ENCODE data around the gene MGAT4A.
"Not testable (repeated sequence)": the region's sequence is repeated elsewhere in the genome, so short reads cannot be mapped to it uniquely, and the experiment has no call there.

The MGAT4A gene

GRCh38 chr2:98637401-98638147 is 93.4 kb downstream of the MGAT4A start:
- no peak for DNase-seq
- in situ Hi-C loops (cut with MboI; ENCODE audit: low pct_unique_long_range_greater_than_20kb, low sequenced_read_pairs), result loop anchor here (25.0 kb wide), 2 partner anchors 200 to 425 kb away; no protein-coding TSS in a partner anchor

DNA sequence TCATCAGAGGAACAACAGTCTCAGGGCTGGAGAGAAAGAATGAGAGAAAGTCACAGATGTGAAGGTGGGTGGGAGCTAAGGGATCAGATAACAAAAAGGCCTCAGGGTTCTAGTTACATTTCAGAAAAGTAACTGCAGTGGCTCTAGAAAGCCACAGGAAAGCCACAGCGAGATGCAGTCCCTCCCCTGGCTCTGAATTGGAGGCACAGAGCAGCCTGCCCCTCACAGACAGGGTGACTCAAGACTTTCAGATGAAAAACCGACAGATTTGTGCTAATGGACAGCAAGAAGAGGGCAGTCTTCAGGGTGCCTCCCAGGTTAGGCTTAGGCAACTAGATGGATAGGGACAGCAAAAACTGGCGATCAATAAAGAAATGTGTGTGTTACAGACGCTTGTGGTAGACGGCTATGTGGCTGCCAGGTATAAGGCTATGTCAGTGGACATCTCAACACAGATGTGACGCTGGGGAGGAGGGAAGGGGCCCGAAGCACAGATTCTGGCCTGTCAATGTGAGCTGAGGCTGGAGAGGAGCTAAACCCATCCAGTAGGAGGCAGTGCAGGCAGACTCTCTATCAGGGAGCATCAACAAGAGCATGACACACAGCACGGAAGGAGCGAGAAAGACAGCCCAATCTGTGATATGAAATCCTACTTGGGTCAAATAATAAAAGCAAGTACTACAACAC is 96.4 kb downstream of the MGAT4A start:
- peak; percentile 17 for DNase-seq
- in situ Hi-C loops (cut with MboI; ENCODE audit: low pct_unique_long_range_greater_than_20kb, low sequenced_read_pairs), result loop anchor here (25.0 kb wide), 2 partner anchors 203 to 428 kb away; no protein-coding TSS in a partner anchor

DNA sequence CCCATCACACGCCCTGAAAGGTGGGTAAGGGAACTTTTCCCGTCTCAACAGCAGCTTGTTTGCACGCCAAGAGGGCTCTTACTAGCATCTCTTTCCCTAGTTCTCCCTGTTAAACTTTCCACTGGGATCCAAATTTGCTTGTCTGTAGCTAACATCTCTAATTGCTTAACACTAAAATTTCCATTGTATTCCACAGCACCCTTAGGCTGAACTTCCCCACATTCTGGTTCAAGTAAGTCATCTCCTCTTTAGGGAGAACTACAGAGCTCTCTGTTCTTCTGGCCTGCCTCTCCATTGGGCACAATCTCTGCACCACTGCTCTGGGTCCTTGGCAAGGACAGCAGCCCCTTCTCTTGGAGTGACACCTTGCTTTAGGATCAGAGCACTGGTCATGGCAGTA is 98.6 kb downstream of the MGAT4A start:
- DNase-seq, result no peak
- in situ Hi-C loops (cut with MboI; ENCODE audit: low pct_unique_long_range_greater_than_20kb, low sequenced_read_pairs), result loop anchor here (25.0 kb wide), 2 partner anchors 205 to 430 kb away; no protein-coding TSS in a partner anchor

GRCh38 chr2:98623657-98624056 is 107.3 kb downstream of the MGAT4A start:
- no peak for DNase-seq
- in situ Hi-C loops (cut with MboI; ENCODE audit: low pct_unique_long_range_greater_than_20kb, low sequenced_read_pairs), result no loop called here

DNA sequence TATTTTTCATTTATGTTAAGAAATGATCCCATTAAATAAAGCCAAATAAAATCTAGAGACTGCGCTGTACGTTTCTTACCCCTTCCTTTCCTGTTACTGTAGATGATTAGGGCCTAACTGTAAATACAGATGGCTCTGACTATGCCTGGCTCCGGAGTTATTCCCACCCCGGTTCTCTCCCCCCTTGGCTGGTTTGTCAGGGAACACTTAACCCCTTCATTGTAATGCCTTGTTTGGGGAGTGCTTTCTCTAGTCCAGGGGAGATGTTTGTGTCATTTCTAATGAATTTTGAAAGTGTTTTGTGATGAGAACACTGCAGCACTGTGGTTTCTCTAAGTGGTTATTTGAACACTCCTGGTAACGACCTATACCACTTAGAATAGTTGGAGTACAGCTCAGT is 113.8 kb downstream of the MGAT4A start:
- in situ Hi-C loops (cut with MboI; ENCODE audit: low pct_unique_long_range_greater_than_20kb, low sequenced_read_pairs), result no loop called here

DNA sequence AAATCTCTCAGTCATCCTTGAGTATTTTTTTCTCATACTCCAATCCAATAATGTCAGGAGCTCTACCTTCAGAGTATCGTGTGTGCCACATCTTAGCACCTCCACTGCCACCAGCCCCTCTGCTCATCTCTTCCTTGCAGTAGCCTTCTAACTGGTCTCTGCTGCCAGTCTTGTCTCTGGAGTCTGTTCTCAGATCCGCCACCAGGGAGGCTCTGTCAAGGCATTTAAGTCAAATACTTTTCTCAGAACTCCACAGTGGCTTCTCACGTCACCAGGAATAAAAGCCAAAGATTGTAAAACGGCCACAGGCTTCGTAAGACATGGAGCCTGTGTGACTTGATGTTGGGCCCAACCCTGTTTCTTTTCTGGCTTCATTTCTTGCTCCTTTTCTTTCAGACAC is 115.5 kb downstream of the MGAT4A start:
- in situ Hi-C loops (cut with MboI; ENCODE audit: low pct_unique_long_range_greater_than_20kb, low sequenced_read_pairs), result no loop called here

More for the DNA sequence above, 113.8 kb downstream of the MGAT4A start:
- no peak for DNase-seq

GRCh38 chr2:98614024-98614739 is 116.8 kb downstream of the MGAT4A start:
- in situ Hi-C loops (cut with MboI; ENCODE audit: low pct_unique_long_range_greater_than_20kb, low sequenced_read_pairs), result no loop called here

More for the DNA sequence above, 115.5 kb downstream of the MGAT4A start:
- no peak for DNase-seq

DNA sequence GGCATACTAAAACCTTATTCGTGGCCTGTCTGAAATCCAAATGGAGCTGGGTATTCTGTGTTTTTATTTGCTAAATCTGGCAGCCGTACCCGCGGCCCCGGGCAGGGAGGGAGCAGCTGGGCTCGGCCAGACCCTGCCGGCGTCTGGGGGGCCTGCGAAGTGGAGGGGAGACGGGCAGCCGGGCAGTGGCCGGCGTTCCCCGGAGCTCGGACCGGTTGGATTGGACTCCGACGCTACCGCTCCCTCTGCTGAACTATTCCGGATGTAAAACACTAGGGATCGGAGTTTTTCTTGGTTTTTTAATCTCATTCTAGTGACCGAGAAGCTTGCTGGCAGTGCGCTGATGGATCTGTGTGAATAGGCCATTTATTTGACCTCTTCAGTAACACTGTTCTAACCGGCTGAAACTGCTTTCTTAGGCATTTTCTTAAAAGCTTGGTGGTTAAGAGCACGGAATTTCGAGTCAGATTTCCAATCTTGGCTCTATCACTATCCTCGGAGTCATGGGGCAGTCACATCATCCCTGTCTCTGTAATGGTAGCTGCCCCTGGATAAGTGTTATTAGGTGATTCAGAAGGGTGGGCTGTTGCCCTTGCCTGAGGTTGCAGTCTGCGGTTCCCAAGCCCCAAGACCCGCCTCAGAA is 121.8 kb downstream of the MGAT4A start:
- in situ Hi-C loops (cut with MboI; ENCODE audit: low pct_unique_long_range_greater_than_20kb, low sequenced_read_pairs), result no loop called here
- DNase-seq, result peak; percentile 15

More at GRCh38 chr2:98614024-98614739, 116.8 kb downstream of the MGAT4A start:
- no peak for DNase-seq

- peak; percentile 90 for DNase-seq
- in situ Hi-C loops (cut with MboI; ENCODE audit: low pct_unique_long_range_greater_than_20kb, low sequenced_read_pairs), result no loop called here
These were observed 122.6 kb downstream of the MGAT4A start, which contains the start of the genes COA5 and UNC50 for GRCh38 chr2:98608116-98608961. Gene COA5, minus strand, starts transcription at chr2:98608512. Its CDS starts 107 bp downstream, at chr2:98608405. Gene UNC50, plus strand, starts transcription at chr2:98608589. Its CDS starts 1,171 bp downstream, at chr2:98609760.

GRCh38 chr2:98607741-98608115 is 123.2 kb downstream of the MGAT4A start:
- in situ Hi-C loops (cut with MboI; ENCODE audit: low pct_unique_long_range_greater_than_20kb, low sequenced_read_pairs), result no loop called here
- peak; percentile 32 for DNase-seq

DNA sequence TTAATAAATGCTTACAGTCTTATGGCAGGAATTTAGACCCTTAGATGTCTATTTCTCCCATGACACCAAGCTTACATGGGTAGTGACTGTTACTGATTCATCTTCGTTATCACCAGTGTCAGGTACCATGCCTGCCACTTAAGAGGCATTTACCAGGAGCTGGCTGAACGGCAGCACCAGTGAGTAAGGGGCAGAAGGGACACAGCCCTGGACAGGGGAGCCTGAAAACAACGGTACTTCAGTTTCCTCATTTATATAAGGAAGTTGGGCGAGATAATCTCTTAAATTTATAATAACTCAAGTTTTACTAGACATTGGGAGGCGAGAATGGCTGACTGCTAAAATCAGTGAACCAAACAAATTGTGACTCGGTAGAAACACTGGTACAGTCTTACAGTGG is 123.8 kb downstream of the MGAT4A start:
- peak; percentile 30 for DNase-seq
- in situ Hi-C loops (cut with MboI; ENCODE audit: low pct_unique_long_range_greater_than_20kb, low sequenced_read_pairs), result no loop called here

DNA sequence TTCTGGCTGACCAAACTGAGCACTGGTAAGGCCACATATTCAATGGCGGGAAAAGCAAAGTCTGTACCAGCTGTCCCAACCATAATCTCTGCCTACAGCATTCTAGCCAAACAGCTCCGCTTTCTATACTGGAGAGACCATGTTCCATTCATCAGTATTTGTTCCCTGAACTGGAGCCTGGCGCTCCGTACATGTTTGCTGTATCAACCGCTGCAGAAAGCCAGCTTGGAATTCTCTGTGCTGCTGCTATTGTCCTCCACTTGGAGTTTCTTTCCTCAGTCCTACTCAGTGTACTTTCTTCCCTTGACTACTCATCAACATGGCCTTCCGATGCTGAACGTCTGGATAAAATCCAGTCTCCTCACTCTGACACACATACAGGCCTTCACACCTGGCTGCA is 124.5 kb downstream of the MGAT4A start:
- in situ Hi-C loops (cut with MboI; ENCODE audit: low pct_unique_long_range_greater_than_20kb, low sequenced_read_pairs), result no loop called here
- no peak for DNase-seq

GRCh38 chr2:98605076-98605475 is 125.9 kb downstream of the MGAT4A start:
- in situ Hi-C loops (cut with MboI; ENCODE audit: low pct_unique_long_range_greater_than_20kb, low sequenced_read_pairs), result no loop called here
- no peak for DNase-seq

- in situ Hi-C loops (cut with MboI; ENCODE audit: low pct_unique_long_range_greater_than_20kb, low sequenced_read_pairs), result no loop called here
- DNase-seq, result no peak
These were observed 126.4 kb downstream of the MGAT4A start for GRCh38 chr2:98604547-98604946.

DNA sequence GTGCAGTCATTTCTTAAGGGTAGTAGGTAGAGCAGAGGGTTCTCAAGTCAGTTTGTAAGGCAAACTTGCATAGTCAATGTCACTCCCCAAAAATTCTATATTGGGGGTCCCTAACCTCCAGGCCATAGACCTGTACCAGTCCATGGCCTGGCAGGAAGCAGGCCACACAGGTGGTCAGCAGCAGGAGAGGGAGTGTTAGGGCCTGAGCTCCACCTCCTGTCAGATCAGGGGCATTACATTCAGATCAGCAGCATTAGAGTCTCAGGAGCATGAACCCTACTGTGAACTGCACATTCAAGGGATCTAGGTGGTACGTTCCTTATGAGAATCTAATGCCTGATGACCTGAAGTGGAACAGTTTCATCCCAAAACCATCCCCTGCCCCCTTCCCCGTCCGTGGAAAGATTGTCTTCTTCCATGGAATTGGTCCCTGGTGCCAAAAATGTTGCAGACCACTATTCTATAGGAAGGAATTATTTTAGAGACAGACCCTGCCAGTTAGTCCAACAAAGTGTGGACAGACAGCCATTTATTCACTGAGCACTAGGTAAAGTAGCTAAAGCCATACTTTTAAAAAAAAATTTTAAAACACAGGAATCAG is 129.3 kb downstream of the MGAT4A start:
- in situ Hi-C loops (cut with MboI; ENCODE audit: low pct_unique_long_range_greater_than_20kb, low sequenced_read_pairs), result no loop called here
- peak; percentile 55 for DNase-seq

DNA sequence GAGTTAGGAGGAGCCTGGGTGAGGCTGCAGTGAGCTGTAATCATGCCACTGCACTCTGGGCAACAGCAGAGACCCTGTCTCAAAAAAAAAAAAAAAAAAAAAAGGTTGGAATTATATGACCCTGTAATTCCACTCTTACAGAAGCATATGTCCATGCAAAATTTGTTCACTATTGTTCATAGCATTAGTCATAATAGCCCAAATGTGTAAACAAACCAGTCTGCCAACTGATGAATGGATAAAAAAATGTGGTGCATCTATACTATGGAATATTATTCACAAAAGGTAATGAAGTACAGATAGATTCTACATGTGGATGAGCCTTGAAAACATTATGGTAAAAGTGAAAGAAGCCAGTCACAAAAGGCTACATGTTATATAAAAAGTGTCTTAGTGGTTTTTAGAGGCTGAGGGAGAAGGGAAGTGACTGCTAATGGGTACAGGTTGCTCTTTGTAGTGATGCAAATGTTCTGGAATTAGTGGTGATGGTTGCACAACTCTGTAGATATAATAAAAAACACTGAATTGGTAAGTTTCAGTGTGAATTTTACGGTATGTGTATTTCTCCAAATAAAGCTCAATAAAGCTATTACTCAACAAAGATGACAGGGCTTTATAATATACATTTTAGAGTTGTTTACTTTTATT is 132.0 kb downstream of the MGAT4A start:
- in situ Hi-C loops (cut with MboI; ENCODE audit: low pct_unique_long_range_greater_than_20kb, low sequenced_read_pairs), result no loop called here
- no peak for DNase-seq

- in situ Hi-C loops (cut with MboI; ENCODE audit: low pct_unique_long_range_greater_than_20kb, low sequenced_read_pairs); DNase-seq: not testable (repeated sequence)
These were observed 136.3 kb downstream of the MGAT4A start for GRCh38 chr2:98594665-98595064.

All from KBM-7 (cell line).